ENCODE results near the gene ZNF43.
"Not testable (repeated sequence)": the region's sequence is repeated elsewhere in the genome, so short reads cannot be mapped to it uniquely, and the experiment has no call there.

The ZNF43 gene

DNA sequence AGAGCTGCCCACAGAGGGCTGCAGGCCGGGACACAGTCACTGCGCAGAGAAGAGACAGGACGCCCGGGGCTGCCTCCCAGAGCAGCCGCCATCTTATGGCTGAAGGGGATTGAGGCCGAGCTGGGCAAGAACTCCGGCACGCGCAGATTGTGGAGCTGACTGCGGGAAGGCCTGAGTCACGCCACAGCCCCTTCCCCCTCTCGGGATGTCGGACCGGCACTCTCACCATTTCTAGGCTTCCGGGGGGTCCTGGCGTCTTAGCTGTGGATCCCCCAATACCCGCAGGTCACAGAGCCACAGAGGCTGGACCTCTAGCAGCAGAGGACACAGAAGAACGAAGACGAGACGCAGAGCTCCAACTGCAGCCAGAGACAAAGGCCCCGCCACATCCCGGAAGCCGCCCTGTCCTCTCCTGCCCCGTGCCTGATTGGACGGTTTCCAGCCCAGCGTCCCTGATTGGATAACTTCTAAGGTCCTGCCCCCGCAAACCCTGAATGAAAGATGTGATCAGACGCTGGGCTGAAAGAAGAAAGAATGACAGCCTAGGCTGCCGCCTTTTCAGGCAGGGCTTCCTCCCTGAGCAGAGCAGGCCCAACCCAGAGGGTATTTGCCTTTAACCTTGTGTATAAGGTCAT is at the start of gene ZNF43:
ZNF43 (minus strand) TSS at position 373 of the 635 bp plus-strand sequence; CDS start at position 229, 144 bp downstream.
- peak; percentile 92 for DNase-seq

GRCh38 chr19:21885516-21885915 is 49.5 kb upstream of the ZNF43 start:
- DNase-seq: not testable (repeated sequence)

DNA sequence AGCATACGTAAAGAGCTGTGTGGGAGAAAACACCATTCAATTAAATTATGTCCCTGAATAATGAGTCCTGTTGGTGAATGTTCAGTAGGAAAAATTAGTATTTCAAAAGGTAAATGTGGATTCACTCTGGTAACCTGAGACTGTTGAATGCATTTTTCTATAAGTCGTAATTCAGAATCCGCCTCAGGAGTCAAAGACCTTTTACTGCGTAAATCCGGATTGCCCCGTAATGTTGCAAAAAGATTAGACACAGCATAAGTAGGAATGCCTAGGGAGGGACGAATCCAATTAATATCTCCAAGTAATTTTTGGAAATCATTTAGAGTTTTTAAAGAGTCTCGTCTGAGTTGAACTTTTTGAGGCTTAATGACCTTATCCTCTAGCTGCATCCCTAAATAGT is 48.8 kb upstream of the ZNF43 start:
- not testable (repeated sequence) for DNase-seq

- no peak for DNase-seq
These were observed 47.5 kb upstream of the ZNF43 start for GRCh38 chr19:21883516-21883915.

- DNase-seq: not testable (repeated sequence)
These were observed 44.8 kb upstream of the ZNF43 start for GRCh38 chr19:21880761-21881160.

- DNase-seq: no peak
These were observed 42.7 kb upstream of the ZNF43 start for GRCh38 chr19:21878646-21879045.

DNA sequence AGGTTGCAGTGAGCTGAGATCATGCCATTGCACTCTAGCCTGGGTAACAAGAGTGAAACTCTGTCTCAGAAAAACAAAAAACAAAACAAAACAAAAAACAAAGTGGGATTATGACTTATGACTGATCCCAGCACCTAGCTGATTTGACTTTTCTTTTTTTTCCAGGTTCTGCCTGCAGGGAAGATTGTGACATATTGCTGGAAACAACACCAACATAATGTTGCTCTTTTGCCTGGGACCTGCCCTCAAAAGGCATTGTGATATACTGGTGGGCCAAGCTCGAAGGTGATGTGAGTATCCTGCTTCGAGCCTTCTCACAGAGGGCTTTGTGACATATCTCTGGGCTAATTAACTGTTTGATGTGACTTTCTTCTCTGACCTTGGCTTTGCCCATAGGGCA is 42.0 kb upstream of the ZNF43 start:
- DNase-seq: no peak

GRCh38 chr19:21876608-21877007 is 40.6 kb upstream of the ZNF43 start:
- DNase-seq: not testable (repeated sequence)

- no peak for DNase-seq
These were observed 21.0 kb upstream of the ZNF43 start for GRCh38 chr19:21856773-21857514.

DNA sequence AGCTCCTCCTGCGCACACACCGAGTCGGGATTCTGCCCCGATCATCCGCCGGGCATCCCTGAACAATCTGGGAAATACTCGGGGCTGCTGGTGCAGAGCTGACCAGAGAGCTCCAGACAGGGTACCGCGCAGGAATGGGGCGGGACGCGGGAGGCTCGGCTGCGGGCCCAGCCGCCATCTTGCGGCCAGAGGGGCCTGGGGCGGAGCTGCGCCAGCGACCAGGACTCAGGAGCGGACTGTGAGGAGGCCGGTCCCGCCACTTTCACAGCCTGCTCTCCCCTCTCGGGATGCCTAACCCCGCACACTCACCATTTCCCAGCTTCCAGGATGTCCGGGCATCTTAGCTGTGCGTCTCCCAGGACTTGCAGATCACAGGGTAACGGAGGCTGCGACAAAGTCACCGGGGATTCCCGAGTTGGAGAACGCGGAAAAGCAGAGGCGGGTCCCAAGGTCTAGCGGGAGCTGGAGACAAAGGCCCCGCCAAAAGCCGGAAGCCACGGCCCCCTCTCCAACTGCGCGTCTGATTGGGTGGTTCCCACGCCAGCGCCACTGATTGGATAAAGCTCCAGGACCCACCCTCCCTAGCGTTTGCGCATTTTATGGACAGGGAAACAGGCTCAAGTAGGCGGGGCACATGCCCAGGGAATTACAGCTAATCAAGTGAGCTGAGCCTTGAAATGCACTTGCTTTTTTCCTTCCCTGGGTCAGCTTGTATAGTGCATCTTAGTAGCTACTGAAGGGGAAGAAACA is 15.8 kb upstream of the ZNF43 start:
- DNase-seq: peak; percentile 87

- DNase-seq: no peak
These were observed 14.8 kb upstream of the ZNF43 start for GRCh38 chr19:21850656-21851255.

DNA sequence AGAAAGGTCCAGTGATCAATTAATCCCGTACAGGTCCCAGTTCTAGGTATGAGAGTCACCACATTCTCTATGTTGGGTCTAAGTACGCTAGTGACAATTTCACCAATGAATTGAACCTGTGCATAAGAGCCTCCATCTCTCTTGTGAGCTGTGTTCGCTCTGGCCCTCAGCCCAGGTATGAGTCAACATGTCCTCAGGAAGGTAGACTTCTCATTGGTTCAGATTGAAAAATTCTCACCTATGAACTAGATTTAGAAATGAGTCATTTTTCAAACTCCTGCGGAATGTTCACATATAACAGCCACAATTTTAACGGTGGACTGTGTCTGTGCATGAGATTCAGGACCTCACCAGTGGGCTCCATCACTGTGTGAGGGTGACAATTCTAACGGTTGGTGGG is 12.7 kb upstream of the ZNF43 start:
- DNase-seq: no peak

DNA sequence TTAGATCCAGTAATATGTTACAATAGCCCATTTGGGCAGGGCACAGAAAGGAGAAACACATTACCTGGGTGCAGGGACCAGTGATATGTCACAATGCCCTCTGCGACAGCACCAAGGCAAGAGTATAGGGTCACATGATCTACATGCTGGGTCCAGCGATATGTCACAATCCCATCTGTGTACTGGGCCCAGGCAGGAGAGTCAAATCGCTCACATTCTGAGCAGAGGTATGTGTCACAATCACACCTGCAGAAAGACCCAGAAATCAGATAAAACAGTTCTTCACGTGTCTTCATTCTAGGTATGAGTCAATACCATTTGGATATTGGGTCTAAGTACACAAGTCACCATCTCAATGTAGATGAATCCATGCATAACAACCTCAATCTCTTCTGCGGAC is 7.1 kb upstream of the ZNF43 start:
- DNase-seq: no peak

GRCh38 chr19:21841488-21842097 is 5.6 kb upstream of the ZNF43 start:
- DNase-seq: no peak

DNA sequence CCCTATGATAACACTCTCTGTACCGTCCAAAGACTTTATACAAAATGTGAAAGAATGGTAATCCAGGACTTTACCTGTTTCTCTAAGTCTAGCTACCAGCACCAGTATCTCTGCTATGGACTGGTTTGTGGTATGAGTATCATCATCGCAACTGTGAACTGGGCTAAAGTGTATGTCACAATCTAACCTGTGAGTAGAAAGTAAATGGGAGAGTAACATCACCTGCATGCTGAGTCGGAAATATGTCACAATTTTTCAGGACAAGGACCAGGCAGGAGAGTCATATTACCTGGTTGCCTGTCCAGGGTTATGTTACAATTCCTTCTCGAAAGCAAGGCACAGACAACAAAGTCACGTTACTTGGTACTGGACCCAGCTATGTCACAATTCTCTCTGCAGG is 5.1 kb upstream of the ZNF43 start:
- no peak for DNase-seq

DNA sequence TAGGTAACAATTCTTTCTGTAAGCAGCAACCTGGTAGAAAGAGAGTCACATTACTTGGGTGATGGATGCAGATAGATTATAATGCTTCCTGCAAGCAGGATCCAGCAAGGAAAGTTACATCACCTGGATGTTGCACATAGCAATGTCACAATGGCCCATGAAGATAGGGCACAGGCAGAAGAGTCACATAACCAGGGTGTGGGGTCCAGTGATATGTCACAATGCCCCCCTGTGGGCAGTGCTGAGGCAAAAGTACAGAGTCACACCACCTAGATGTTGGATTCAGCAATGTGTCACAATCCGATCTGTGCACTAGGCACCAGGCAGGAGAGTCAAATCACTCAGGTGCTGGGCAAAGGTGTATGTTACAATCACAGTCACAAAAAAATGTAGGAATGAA is 4.0 kb upstream of the ZNF43 start:
- DNase-seq: no peak

DNA sequence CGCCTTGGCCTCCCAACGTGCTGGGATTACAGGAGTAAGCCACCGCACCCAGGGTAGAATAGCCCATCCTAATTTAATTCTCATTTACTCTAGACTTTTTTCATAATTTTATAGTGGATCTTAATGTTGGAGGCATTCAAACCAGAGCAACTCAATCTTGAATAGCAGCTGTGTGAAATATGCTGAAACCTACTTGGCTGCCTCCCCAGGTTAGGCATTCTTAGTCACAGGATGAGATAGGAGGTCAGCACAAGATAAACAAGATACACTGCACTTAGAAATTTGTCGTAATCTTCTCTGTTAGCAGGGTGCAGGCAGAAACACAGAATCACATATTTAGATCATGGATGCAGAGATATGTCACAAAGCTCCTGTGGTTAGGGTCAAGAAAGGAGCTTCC is 2.7 kb upstream of the ZNF43 start:
- DNase-seq: no peak

GRCh38 chr19:21835429-21835809 is 563 bp downstream of the ZNF43 start:
- DNase-seq: no peak

GRCh38 chr19:21833733-21834132 is 2.2 kb downstream of the ZNF43 start:
- DNase-seq: no peak

DNA sequence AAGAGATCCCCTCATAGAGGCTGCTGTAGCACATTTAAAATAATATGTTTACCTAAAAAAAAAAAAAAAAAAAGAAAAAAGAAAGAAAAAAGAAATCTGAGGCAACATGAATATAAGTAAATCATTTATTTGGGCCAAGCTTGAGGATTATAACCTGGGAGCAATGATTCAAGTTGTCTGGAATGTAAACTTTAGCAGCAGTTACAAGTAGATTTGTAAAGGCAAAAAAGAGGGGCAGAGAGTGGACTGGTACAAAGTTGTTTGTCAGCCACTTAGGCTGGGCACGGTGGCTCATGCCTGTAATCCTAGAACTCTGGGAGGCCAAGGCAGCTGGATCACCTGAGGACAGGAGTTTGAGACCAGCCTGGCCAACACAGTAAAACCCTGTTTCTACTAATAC is 11.3 kb downstream of the ZNF43 start:
- no peak for DNase-seq

DNA sequence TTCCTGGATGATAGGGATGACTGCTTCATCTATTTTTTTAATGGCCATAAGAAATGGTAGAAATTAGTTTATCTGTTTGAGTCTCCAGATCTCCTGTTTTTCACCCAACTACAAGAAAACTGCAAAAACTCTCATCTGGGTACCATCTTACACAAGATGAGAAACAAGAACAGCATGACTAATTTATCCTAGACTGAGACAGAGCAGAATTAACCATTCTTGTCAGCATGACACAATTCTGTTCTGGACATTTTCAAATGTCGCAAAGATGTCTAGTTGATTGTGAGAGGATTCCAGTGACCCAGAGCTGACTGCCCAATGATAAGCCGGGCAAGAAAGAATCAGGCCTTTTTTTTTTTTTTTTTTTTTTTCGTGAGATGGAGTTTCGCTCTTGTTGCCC is 12.8 kb downstream of the ZNF43 start:
- DNase-seq: no peak

DNA sequence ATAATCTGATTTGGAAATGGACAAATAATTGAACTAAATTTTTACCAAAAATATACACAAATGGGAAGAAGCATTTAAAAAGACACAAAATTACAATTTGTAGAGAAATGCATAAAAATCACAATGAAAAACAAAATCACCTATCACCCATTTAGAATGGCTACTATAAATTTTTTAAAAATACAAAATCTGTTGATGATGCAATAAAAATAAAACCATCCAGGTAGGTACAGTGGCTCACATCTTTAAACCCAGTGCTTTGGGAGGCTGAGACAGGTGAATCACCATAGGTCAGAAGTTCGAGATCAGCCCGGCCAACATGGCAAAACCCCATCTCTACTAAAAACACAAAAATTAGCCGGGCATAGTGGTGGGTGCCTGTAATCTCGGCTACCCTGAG is 23.5 kb downstream of the ZNF43 start:
- no peak for DNase-seq

DNA sequence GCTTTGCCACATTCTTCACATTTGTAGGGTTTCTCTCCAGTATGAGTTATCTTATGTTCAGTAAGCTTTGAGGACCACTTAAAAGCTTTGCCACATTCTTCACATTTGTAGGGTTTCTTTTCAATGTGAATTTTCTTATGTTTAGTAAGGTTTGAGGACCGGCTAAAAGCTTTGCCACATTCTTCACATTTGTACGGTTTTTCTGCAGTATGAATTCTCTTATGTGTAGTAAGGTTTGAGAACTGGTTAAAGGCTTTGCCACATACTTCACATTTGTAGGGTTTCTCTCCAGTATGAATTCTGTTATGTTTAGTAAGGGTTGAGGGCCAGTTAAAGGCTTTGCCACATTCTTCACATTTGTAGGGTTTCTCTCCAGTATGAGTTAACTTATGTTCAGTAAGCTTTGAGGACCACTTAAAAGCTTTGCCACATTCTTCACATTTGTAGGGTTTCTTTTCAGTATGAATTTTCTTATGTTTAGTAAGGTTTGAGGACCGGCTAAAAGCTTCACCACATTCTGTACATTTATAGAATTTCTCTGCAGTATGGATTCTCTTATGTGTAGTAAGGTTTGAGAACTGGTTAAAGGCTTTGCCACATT is 27.5 kb downstream of the ZNF43 start:
- DNase-seq: not testable (repeated sequence)
